ENCODE measurements around the gene GPC6.

Gene GPC6

GRCh38 chr13:93420887-93421286 is 194.3 kb downstream of the GPC6 start:
- TF ChIP-seq MYC (IDR thresholded peaks at IDR 0.05; ENCODE audit: low read depth, low read length) (no peak), CTCF (IDR thresholded peaks at IDR 0.05; ENCODE audit: low read depth, low read length) (no peak), POLR2A (IDR thresholded peaks at IDR 0.05; ENCODE audit: extremely low read depth, insufficient read length) (no peak)
- TF ChIP-seq, protein P1, sequence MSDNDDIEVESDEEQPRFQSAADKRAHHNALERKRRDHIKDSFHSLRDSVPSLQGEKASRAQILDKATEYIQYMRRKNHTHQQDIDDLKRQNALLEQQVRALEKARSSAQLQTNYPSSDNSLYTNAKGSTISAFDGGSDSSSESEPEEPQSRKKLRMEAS (IDR thresholded peaks at IDR 0.05; ENCODE audit: low read depth, low read length) = no peak
- H3K4me3 ChIP-seq (ENCODE audit: low read depth, low read length) = no peak overlapping the region
- no peak for DNase-seq (ENCODE audit: low read depth)

GRCh38 chr13:93422980-93423543 is 196.5 kb downstream of the GPC6 start:
- no peak overlapping the region for H3K4me3 ChIP-seq (ENCODE audit: low read depth, low read length)
- TF ChIP-seq POLR2A (IDR thresholded peaks at IDR 0.05; ENCODE audit: extremely low read depth, insufficient read length) (no peak), MYC (IDR thresholded peaks at IDR 0.05; ENCODE audit: low read depth, low read length) (no peak), CTCF (IDR thresholded peaks at IDR 0.05; ENCODE audit: low read depth, low read length) (no peak)
- TF ChIP-seq, protein P1 (IDR thresholded peaks at IDR 0.05; ENCODE audit: low read depth, low read length) = no peak
- no peak for DNase-seq (ENCODE audit: low read depth)

GRCh38 chr13:93425411-93425810 is 198.8 kb downstream of the GPC6 start:
- H3K4me3 ChIP-seq (ENCODE audit: low read depth, low read length) = no peak overlapping the region
- TF ChIP-seq CTCF (IDR thresholded peaks at IDR 0.05; ENCODE audit: low read depth, low read length) (no peak), POLR2A (IDR thresholded peaks at IDR 0.05; ENCODE audit: extremely low read depth, insufficient read length) (no peak), MYC (IDR thresholded peaks at IDR 0.05; ENCODE audit: low read depth, low read length) (no peak)
- TF ChIP-seq, protein P1 (IDR thresholded peaks at IDR 0.05; ENCODE audit: low read depth, low read length) = no peak
- DNase-seq (ENCODE audit: low read depth) = no peak

DNA sequence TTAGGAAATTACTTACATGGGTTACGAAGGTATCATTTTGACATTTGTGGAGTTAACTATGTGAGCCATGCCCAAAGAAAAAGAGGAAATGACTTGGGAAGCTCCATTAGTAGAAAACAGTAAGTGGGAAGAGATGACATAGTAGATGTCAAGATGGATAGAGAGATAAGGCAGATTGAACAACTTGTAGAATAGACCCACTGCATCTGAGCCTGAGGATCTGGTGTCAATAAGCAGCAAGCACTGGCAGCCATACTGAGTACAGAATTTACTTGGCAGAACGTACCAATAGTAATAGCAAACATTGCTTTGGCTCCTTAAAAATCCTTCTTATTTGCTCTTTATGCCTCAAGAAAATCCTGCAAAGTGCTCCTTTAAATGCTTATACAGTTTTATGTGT is 203.8 kb downstream of the GPC6 start:
- H3K4me3 ChIP-seq (ENCODE audit: low read depth, low read length) = no peak overlapping the region
- TF ChIP-seq CTCF (IDR thresholded peaks at IDR 0.05; ENCODE audit: low read depth, low read length) (no peak), POLR2A (IDR thresholded peaks at IDR 0.05; ENCODE audit: extremely low read depth, insufficient read length) (no peak), MYC (IDR thresholded peaks at IDR 0.05; ENCODE audit: low read depth, low read length) (no peak)
- TF ChIP-seq, protein P1 (IDR thresholded peaks at IDR 0.05; ENCODE audit: low read depth, low read length) = no peak
- DNase-seq (ENCODE audit: low read depth) = no peak

- TF ChIP-seq MYC (IDR thresholded peaks at IDR 0.05; ENCODE audit: low read depth, low read length) (no peak), POLR2A (IDR thresholded peaks at IDR 0.05; ENCODE audit: extremely low read depth, insufficient read length) (no peak), CTCF (IDR thresholded peaks at IDR 0.05; ENCODE audit: low read depth, low read length) (no peak)
- TF ChIP-seq, protein P1 (IDR thresholded peaks at IDR 0.05; ENCODE audit: low read depth, low read length) = no peak
- H3K4me3 ChIP-seq (ENCODE audit: low read depth, low read length) = no peak overlapping the region
- DNase-seq (ENCODE audit: low read depth) = no peak
Observed at GRCh38 chr13:93435651-93436050, 209.0 kb downstream of the GPC6 start.

Data from NB4 (cell line).